ENCODE results near the gene ASS1.

The ASS1 gene

DNA sequence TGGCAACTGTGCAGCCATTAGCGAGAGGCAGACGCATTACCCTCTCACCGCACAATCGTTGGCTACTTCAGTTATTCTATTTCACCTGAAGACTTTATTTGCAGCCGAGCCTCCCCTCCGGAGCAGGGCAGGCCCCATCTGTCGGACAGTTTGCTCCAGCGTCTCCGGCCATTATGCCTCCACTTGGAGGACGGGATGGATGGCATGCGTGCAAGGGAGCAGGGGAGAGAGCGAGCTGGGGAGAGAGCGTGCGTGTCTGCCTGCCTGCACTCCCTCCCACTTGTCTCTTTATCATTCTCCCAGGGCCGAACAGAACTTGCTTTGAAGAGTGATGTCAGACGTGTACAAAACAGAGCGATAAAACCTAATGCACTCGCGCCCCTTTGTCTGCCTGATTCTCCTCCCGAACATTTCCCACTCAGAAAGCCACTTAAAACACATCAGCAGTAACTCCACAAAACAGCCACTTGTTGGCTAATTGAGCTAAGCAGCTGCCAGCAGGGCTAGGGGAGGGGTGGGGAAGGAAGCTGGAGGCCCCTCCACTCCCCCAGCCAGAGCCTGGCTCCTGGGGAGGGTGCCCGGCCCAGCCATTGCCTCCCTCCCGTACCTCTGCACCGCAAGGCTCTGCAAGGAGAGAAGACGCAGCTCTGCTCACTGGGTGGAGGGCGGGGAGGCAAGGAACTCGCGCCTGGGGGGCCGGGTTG is 91.2 kb downstream of the ASS1 start:
- no peak for DNase-seq (ENCODE audit: low read depth)

DNA sequence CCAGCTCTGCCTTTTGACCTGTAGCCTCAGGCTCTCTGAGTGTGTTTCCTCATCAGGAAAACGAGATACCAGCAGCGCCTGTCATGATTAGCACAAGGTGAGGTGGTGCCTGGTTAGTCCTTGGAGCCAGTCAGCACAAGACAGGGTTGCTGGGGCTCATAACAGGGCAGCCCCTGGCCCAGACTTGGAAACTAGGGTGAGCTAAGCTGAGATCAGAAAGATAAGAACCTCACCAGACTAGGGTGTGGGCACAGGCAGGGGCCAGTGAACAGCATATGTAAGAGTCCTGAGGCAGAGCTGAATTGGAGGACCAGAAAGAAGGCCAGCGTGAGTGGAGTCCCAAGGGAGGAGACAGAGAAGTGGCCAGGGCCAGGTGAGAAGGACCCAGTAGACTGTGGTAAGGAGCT is 91.9 kb downstream of the ASS1 start:
- no peak for DNase-seq (ENCODE audit: low read depth)

- no peak for DNase-seq (ENCODE audit: low read depth)
Observed at GRCh38 chr9:130537346-130538050, 92.7 kb downstream of the ASS1 start.

- DNase-seq (ENCODE audit: low read depth) = no peak
Observed at GRCh38 chr9:130539420-130540223, 94.9 kb downstream of the ASS1 start.

DNA sequence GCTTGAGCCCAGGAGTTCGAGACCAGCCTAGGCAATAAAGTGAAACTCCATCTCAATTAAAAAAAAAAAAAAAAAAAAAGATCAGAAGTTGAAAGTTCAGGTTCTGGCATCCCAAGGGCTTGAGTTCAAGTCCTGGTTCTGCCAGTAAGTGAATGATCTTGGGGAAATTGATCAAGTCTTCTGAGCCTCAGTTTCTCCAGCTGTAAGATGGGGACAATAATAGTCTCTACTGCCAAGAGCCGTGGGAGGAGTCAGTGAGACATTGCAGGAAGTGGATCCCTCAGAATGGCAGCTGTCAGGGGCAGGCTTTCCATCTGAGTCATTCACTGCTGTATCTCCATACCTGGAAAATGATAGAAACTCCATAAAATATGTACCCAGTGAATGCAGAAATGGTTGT is 96.8 kb downstream of the ASS1 start:
- DNase-seq (ENCODE audit: low read depth) = no peak

- no peak for DNase-seq (ENCODE audit: low read depth)
Observed at GRCh38 chr9:130542038-130542437, 97.3 kb downstream of the ASS1 start.

- DNase-seq (ENCODE audit: low read depth) = no peak
Observed at GRCh38 chr9:130542457-130543228, 97.9 kb downstream of the ASS1 start.

- no peak for DNase-seq (ENCODE audit: low read depth)
Observed at GRCh38 chr9:130543368-130543767, 98.6 kb downstream of the ASS1 start.

DNA sequence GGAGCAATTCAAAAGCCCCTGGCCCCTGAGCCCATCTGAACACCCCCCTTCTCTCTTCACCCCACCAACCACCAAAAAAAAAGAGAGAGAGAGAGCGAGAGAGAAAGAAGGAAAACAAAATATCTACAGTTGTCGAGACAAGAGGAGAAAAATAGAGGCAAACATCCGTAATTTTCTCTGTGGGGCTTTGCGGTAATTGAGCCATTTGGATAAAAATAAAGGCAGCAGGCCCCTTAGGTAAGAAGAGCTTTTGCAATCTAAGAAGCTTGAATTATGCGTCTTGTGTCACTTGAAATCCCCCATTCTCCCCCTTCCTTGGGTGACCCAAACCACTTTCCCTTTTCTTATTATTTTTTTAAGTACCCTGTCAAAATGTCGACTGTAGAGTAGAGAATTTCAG is 99.1 kb downstream of the ASS1 start:
- DNase-seq (ENCODE audit: low read depth) = no peak

DNA sequence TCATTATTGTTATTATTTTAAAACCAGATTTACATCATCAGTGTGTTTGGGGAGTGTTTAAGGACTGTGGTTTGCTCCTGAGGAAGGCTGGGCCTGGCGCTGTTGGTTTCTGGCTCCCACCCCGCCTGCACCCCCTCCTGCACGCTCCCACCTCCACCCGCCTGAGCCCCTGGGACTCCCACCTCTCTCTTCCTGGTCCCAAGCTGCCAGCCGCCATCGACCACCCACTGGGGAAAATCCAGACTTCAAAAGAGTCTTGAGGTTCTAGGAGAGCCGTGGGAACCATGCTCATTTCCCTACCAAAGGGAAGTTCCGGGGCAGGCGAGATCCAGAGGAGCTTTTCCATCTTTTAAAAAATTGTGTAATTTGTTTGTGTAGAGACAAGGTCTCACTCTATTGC is 99.6 kb downstream of the ASS1 start:
- DNase-seq (ENCODE audit: low read depth) = no peak

GRCh38 chr9:130548103-130548502 is 103.3 kb downstream of the ASS1 start:
- no peak for DNase-seq (ENCODE audit: low read depth)

- DNase-seq (ENCODE audit: low read depth) = no peak
Observed at GRCh38 chr9:130549093-130549735, 104.5 kb downstream of the ASS1 start.

All from stimulated activated CD8-positive, alpha-beta memory T cell treated with anti-CD3 and anti-CD28 coated beads, Interleukin-12 subunit alpha, Interleukin-12 subunit beta, amount 100 ng/mL, for 4 hours (primary cell).